SH-SY5Y (cell line): ENCODE measurements around the gene NAB2.

ENCODE experiments used
- GATA2 ChIP-seq: IDR thresholded peaks from 2 replicates; pipeline ENCODE4 v1.6.1; 2011; ENCODE audit warnings: mild to moderate bottlenecking, low read depth, low read length
- GATA3 ChIP-seq: IDR thresholded peaks from 2 replicates; pipeline ENCODE4 v1.6.1; 2011; ENCODE audit warnings: low read depth, mild to moderate bottlenecking, low read length, moderate library complexity

DNA sequence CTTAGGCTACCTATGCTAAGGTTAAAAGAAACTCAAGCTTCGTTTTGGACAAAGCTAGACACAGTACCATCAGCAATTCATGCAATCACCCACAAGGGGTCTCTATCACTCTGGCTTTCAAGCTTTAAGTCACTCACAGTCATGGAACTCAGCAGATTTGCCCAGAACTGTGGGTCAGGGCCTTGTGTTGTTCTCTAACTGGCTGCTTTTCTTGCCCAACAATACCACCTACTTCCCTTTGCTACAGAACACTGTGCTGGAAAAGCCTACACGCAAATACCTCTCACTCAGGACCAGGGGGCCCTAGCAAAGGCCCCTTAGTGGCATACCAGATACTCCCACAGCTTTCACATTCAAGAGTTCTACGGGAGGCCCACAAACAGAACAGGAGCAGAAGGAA lies 19.4 kb upstream of the NAB2 start:
- TF ChIP-seq GATA2, result no peak
- TF ChIP-seq GATA3, result no peak
